ENCODE results near the gene ST8SIA4. TPM values are rescaled to one million over a fixed set of nuclear protein-coding genes. Genes with fewer than 3 reads are reported as not detected.

ST8SIA4 gene, protein sequence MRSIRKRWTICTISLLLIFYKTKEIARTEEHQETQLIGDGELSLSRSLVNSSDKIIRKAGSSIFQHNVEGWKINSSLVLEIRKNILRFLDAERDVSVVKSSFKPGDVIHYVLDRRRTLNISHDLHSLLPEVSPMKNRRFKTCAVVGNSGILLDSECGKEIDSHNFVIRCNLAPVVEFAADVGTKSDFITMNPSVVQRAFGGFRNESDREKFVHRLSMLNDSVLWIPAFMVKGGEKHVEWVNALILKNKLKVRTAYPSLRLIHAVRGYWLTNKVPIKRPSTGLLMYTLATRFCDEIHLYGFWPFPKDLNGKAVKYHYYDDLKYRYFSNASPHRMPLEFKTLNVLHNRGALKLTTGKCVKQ
- 17.1 and 20.4 TPM in 2 replicates for total RNA-seq (2014; rRNA removed; shearing (Covaris generic); ENCODE audit: low replicate concordance)

DNA sequence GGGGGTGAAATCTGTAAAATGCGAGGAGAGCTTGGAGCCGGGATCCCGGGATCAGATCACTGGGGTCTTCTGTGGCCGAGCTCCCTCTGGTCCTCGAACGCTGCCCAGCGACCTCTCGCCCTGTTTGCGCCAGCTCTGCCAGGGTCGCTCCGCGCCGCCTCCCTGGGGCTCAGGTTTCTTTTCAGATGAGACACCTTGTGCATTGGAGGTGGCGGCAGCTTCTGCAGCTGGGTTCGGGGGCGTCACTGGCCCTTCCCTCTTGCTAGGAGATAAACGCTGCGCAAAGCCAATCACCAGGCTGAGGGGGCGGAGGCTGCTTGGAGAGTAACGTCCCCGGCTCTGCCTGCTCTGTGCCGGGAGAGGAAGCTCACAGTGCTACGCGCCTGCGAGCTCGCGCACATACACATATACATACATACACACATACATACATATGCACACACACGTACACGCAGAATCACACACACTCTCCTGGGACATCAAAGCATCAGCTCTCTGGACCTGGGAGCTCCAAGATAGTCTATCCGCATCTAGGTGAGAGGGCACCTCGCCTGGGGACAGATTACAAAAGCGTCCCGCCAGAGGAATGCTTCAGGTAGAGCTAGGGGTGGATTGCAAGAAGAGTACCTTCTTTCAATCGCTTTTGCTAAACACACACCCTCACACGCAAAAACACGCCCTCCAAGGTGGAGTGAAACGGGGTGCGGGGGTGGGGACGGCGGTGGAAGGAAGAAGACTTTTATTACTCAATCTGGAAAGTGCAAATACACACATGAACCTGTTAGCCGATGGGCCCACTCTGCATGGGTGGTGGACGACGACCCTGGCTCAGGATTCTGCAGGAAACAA is at the start of gene ST8SIA4:
ST8SIA4 (minus strand) TSS at position 244 of the 849 bp plus-strand sequence. CDS start 327 bp downstream, outside the sequence.
- peaks cover 56% of the 10 kb centered on the region for H3K4me1 ChIP-seq (ENCODE audit: low read length)
- H3K9me3 ChIP-seq (ENCODE audit: low read length): no peaks in the 10 kb centered on the region
- no peaks in the 10 kb centered on the region for H3K27me3 ChIP-seq (ENCODE audit: low read length)
- DNase-seq: peak; percentile 99
- H3K9ac ChIP-seq (ENCODE audit: low read length): peak within 1 kb of the TSS; percentile 86
- peak within 1 kb of the TSS; percentile 90 for H3K27ac ChIP-seq (ENCODE audit: low read length)
- no peaks in the 10 kb centered on the region for H4K20me1 ChIP-seq (ENCODE audit: insufficient read depth, low read depth, low read length)
- H3K4me2 ChIP-seq (ENCODE audit: low read depth, low read length, poor library complexity, severe bottlenecking): peak within 1 kb of the TSS; percentile 93
- H2AFZ ChIP-seq (ENCODE audit: low read length): peak within 1 kb of the TSS; percentile 68; the same call in 1 of the 2 replicates
- H3K79me2 ChIP-seq (ENCODE audit: low read length): peaks cover 6% of the 10 kb centered on the region; the same call in 1 of the 2 replicates
- peak within 1 kb of the TSS; percentile 74 for H3K4me3 ChIP-seq (ENCODE audit: low read length)
- H3K36me3 ChIP-seq (ENCODE audit: insufficient read depth, low read length): no peaks in the 10 kb centered on the region
- no peaks in the 10 kb centered on the region for H3K9me2 ChIP-seq (replicated peaks; ENCODE audit: insufficient read depth, low read length)

DNA sequence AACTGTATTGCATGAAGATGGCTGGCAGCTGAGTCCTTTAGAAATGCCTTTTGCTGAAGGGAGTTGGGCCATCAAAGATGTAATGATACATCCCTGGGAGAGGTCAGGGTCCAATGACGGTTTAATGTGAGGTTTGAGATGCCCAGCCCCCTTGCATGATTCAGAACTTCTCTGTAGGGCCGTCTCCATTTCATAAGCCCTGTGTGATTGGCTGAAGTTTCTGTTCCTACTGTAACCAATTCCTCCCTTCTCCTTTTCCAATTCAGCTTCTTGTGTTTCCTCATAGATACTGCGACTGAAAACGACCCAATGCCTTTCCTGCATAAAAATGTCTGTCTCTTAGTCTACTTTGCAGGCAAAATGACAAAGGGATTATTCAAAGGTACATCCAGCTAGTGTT is 47.9 kb upstream of the ST8SIA4 start:
- Histone ChIP-seq H2AFZ (ENCODE audit: low read length) (no peak overlapping the region), H3K4me1 (ENCODE audit: low read length) (no peaks in the 10 kb centered on the region), H3K27ac (ENCODE audit: low read length) (no peak overlapping the region), H3K9ac (ENCODE audit: low read length) (no peak overlapping the region), H3K4me3 (ENCODE audit: low read length) (no peak overlapping the region), H3K9me3 (ENCODE audit: low read length) (no peaks in the 10 kb centered on the region), H3K79me2 (ENCODE audit: low read length) (no peaks in the 10 kb centered on the region), H3K4me2 (ENCODE audit: low read depth, low read length, poor library complexity, severe bottlenecking) (no peak overlapping the region), H3K36me3 (ENCODE audit: insufficient read depth, low read length) (no peaks in the 10 kb centered on the region), H3K9me2 (replicated peaks; ENCODE audit: insufficient read depth, low read length) (no peaks in the 10 kb centered on the region), H4K20me1 (ENCODE audit: insufficient read depth, low read depth, low read length) (no peaks in the 10 kb centered on the region), H3K27me3 (ENCODE audit: low read length) (no peaks in the 10 kb centered on the region)
- DNase-seq: no peak

DNA sequence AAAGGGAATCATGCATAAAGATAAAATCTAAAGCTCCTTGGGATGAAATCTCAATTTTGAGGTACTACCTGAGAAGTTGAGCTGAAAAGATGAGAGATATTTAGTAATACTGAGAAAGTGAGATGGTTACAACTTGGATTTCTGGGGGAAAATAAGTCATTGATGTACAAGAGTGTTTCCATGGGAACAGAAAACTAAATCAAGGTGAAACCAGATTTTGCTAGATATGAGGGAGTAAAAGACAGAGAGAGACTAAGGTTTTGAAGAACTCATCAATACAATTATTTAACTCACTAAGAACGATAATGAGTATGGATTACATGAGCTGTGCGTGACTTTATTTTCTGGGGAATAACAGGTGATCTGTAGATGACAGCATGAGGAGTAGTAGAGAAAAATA is 10.2 kb upstream of the ST8SIA4 start:
- Histone ChIP-seq H3K9ac (ENCODE audit: low read length) (no peak overlapping the region), H3K4me2 (ENCODE audit: low read depth, low read length, poor library complexity, severe bottlenecking) (no peak overlapping the region), H3K4me3 (ENCODE audit: low read length) (no peak overlapping the region), H2AFZ (ENCODE audit: low read length) (no peak overlapping the region), H3K4me1 (ENCODE audit: low read length) (peaks cover 2% of the 10 kb centered on the region; the same call in 1 of the 2 replicates), H3K36me3 (ENCODE audit: insufficient read depth, low read length) (no peaks in the 10 kb centered on the region), H3K9me2 (replicated peaks; ENCODE audit: insufficient read depth, low read length) (no peaks in the 10 kb centered on the region), H4K20me1 (ENCODE audit: insufficient read depth, low read depth, low read length) (no peaks in the 10 kb centered on the region), H3K9me3 (ENCODE audit: low read length) (no peaks in the 10 kb centered on the region), H3K27ac (ENCODE audit: low read length) (no peak overlapping the region), H3K27me3 (ENCODE audit: low read length) (no peaks in the 10 kb centered on the region), H3K79me2 (ENCODE audit: low read length) (no peaks in the 10 kb centered on the region)
- DNase-seq: no peak

DNA sequence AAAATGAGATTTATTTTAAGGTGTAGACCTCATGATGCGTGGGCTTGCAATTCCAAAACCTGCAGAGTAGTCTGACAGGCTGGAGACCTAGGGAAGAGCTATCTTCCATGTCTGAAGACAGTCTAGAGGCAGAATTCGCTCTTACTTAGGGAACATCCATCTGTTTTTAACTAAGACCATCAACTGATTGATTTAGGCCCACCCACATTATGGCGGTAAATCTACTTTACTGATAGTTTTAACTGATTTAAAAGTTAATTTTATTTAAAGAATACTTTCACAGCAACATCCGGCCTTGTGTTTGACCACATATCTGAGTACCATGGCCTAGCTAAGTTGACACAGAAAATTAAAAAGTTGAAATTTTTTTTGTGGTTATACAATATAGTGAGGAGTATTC is 6.0 kb upstream of the ST8SIA4 start:
- Histone ChIP-seq H3K4me1 (ENCODE audit: low read length) (peaks cover 28% of the 10 kb centered on the region), H3K9me2 (replicated peaks; ENCODE audit: insufficient read depth, low read length) (no peaks in the 10 kb centered on the region), H3K27ac (ENCODE audit: low read length) (no peak overlapping the region), H3K79me2 (ENCODE audit: low read length) (no peaks in the 10 kb centered on the region), H3K4me2 (ENCODE audit: low read depth, low read length, poor library complexity, severe bottlenecking) (no peak overlapping the region), H3K27me3 (ENCODE audit: low read length) (no peaks in the 10 kb centered on the region), H3K9me3 (ENCODE audit: low read length) (no peaks in the 10 kb centered on the region), H4K20me1 (ENCODE audit: insufficient read depth, low read depth, low read length) (no peaks in the 10 kb centered on the region), H3K4me3 (ENCODE audit: low read length) (no peak overlapping the region), H3K36me3 (ENCODE audit: insufficient read depth, low read length) (no peaks in the 10 kb centered on the region), H3K9ac (ENCODE audit: low read length) (no peak overlapping the region), H2AFZ (ENCODE audit: low read length) (no peak overlapping the region)
- DNase-seq: no peak

DNA sequence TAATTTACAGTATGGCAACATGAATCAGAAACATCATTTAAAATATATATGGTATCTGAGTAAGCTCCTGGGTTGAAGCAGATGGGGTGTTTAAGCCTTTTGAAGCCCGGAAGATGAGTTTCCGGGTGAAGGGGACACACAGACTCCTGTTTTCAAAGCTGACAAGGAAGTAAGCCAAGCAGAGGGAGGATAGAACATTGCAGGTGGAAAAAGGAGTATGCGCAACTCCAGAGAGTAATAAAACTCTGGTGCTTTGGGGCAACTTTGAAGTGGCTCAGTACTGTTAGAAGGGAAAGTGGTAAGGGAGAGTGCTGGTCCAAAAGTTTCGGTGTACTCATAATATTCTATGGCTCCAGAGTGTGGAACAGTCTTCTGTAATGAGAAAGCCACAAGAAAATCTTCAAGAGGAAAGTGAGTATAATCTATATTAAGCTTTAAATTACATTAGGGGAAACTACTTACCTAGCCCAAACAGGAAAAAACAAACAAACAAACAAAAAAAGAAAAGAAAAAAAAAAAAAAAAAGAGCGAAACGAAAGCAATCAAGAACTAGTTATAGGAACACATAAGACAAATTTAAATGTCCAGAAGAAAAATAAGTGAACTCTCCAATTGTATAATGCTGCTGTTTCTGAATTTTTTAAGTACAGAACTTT is 2.3 kb upstream of the ST8SIA4 start:
- Histone ChIP-seq H3K27ac (ENCODE audit: low read length) (peak overlapping the region; percentile 71), H3K4me2 (ENCODE audit: low read depth, low read length, poor library complexity, severe bottlenecking) (peak overlapping the region; percentile 93), H3K9ac (ENCODE audit: low read length) (peak overlapping the region; percentile 74), H3K9me2 (replicated peaks; ENCODE audit: insufficient read depth, low read length) (no peaks in the 10 kb centered on the region), H3K27me3 (ENCODE audit: low read length) (no peaks in the 10 kb centered on the region), H2AFZ (ENCODE audit: low read length) (peak overlapping the region; percentile 68), H4K20me1 (ENCODE audit: insufficient read depth, low read depth, low read length) (no peaks in the 10 kb centered on the region), H3K36me3 (ENCODE audit: insufficient read depth, low read length) (no peaks in the 10 kb centered on the region), H3K79me2 (ENCODE audit: low read length) (no peaks in the 10 kb centered on the region), H3K4me1 (ENCODE audit: low read length) (peaks cover 35% of the 10 kb centered on the region), H3K9me3 (ENCODE audit: low read length) (no peaks in the 10 kb centered on the region), H3K4me3 (ENCODE audit: low read length) (peak overlapping the region; percentile 74)
- peak; percentile 72 for DNase-seq

DNA sequence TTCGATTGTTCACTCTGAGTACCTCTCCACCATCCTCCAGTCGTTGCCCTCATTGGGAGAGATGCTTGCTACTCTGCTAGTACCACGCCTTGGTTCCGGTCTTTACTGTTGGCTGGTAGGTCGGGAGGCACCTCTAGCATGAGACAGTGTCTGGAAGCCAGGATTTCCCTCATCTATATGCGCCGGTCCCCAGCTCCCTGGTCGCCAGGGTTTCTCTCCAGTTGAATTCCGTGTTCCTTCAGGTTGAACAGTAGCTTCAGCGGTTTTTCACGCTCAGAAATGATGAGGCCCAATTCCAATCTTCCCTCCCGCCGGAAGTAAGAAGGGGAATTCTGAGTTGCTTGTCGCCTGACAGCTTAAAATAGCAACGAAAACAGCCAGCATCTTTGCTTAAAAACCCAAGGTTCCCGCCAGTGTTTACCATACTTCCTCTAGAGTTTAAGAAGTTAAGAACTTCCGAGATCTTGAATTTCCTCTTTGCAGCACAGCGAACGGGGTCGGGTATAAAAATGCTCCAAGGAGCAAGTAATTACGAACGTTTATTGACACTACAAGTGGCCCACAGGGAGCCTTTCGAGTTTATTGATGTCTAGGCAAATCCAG is 1.3 kb upstream of the ST8SIA4 start:
- Histone ChIP-seq H3K9ac (ENCODE audit: low read length) (peak overlapping the region; percentile 74), H3K4me3 (ENCODE audit: low read length) (peak overlapping the region; percentile 74)

DNA sequence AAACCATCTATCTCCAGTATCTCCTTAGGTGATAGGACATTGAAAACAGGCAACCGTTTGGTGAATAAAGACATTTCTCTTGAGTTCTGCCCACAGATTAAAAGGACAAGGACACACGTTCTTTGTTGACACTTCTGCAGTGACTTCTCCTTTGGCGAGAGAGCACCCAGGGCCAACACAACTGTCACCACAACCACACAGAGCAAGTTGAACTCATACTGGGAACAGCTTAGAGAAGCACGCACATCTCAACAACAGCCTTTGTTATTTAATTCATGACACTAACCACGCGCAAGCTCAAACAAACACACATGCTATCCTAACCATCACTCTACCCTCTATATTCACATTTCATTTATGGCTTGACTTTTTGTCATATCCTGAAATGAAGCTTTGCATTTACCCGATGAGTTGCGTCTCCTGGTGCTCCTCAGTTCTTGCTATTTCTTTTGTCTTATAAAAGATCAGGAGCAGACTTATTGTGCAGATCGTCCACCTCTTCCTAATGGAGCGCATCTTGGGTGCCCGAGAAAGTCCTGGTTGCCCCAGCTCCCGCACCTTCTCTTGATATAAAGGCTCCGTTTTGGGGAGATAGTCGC is 543 bp downstream of the ST8SIA4 start:
- H3K9me2 ChIP-seq (replicated peaks; ENCODE audit: insufficient read depth, low read length): no peaks in the 10 kb centered on the region
- H4K20me1 ChIP-seq (ENCODE audit: insufficient read depth, low read depth, low read length): no peaks in the 10 kb centered on the region
- peaks cover 10% of the 10 kb centered on the region; the same call in 1 of the 2 replicates for H3K79me2 ChIP-seq (ENCODE audit: low read length)
- H3K4me1 ChIP-seq (ENCODE audit: low read length): peaks cover 64% of the 10 kb centered on the region
- H3K27me3 ChIP-seq (ENCODE audit: low read length): no peaks in the 10 kb centered on the region
- H3K9me3 ChIP-seq (ENCODE audit: low read length): no peaks in the 10 kb centered on the region
- H3K9ac ChIP-seq (ENCODE audit: low read length): peak overlapping the region; percentile 86
- H3K36me3 ChIP-seq (ENCODE audit: insufficient read depth, low read length): no peaks in the 10 kb centered on the region
- H3K4me2 ChIP-seq (ENCODE audit: low read depth, low read length, poor library complexity, severe bottlenecking): peak overlapping the region; percentile 93
- H3K4me3 ChIP-seq (ENCODE audit: low read length): peak overlapping the region; percentile 74
- H2AFZ ChIP-seq (ENCODE audit: low read length): no peak overlapping the region
- peak overlapping the region; percentile 90 for H3K27ac ChIP-seq (ENCODE audit: low read length)
- DNase-seq: no peak

More for the DNA sequence above, 1.3 kb upstream of the ST8SIA4 start:
- no peaks in the 10 kb centered on the region for H3K9me3 ChIP-seq (ENCODE audit: low read length)
- H3K9me2 ChIP-seq (replicated peaks; ENCODE audit: insufficient read depth, low read length): no peaks in the 10 kb centered on the region
- peak overlapping the region; percentile 68 for H2AFZ ChIP-seq (ENCODE audit: low read length)
- peak; percentile 88 for DNase-seq
- H3K79me2 ChIP-seq (ENCODE audit: low read length): no peaks in the 10 kb centered on the region
- no peaks in the 10 kb centered on the region for H4K20me1 ChIP-seq (ENCODE audit: insufficient read depth, low read depth, low read length)
- peak overlapping the region; percentile 71 for H3K27ac ChIP-seq (ENCODE audit: low read length)
- peaks cover 46% of the 10 kb centered on the region for H3K4me1 ChIP-seq (ENCODE audit: low read length)
- H3K36me3 ChIP-seq (ENCODE audit: insufficient read depth, low read length): no peaks in the 10 kb centered on the region
- peak overlapping the region; percentile 93 for H3K4me2 ChIP-seq (ENCODE audit: low read depth, low read length, poor library complexity, severe bottlenecking)
- no peaks in the 10 kb centered on the region for H3K27me3 ChIP-seq (ENCODE audit: low read length)

All from Karpas-422 (cell line).